Osteocyte (in vitro differentiated cells): ENCODE data around the gene TLCD2. TPM values are rescaled to one million over a fixed set of nuclear protein-coding genes. Genes with fewer than 3 reads are reported as not detected.
"Not testable (repeated sequence)": the region's sequence is repeated elsewhere in the genome, so short reads cannot be mapped to it uniquely, and the experiment has no call there.

Experiments used
- DNase-seq: peaks from one replicate; pipeline ENCODE4 v3.0.0; 2021; ENCODE audit warnings: mixed read lengths; ENCODE audit not compliant: unreplicated experiment; ENCODE audit errors: extremely low spot score
- H3K27ac Mint-ChIP-seq: one replicate; pipeline ENCODE4 v1.8.0; 2021; ENCODE audit warnings: mild to moderate bottlenecking, mixed read lengths; ENCODE audit not compliant: unreplicated experiment
- H3K27me3 Mint-ChIP-seq: one replicate; pipeline ENCODE4 v1.8.0; 2021; ENCODE audit warnings: mixed read lengths; ENCODE audit not compliant: unreplicated experiment
- H3K36me3 Mint-ChIP-seq: one replicate; pipeline ENCODE4 v1.8.0; 2021; ENCODE audit warnings: mixed read lengths; ENCODE audit not compliant: unreplicated experiment
- H3K4me1 Mint-ChIP-seq: one replicate; pipeline ENCODE4 v1.8.0; 2021; ENCODE audit warnings: mixed read lengths; ENCODE audit not compliant: unreplicated experiment
- H3K4me3 Mint-ChIP-seq: one replicate; pipeline ENCODE4 v1.8.0; 2021; ENCODE audit warnings: mild to moderate bottlenecking, moderate library complexity, mixed read lengths; ENCODE audit not compliant: unreplicated experiment
- H3K9me3 Mint-ChIP-seq: one replicate; pipeline ENCODE4 v1.8.0; 2021; ENCODE audit warnings: mixed read lengths; ENCODE audit not compliant: unreplicated experiment
- CTCF ChIP-seq: fragments of 200-600 bp; sonication (generic); IDR thresholded peaks from 2 replicates; pipeline ENCODE4 v1.5.0; 2021; ENCODE audit warnings: antibody characterized with exemption, mild to moderate bottlenecking, moderate library complexity
- total RNA-seq: library from RNA; stranded (reverse); gene quantifications from 2 replicates; pipeline ENCODE4 v1.2.1, GENCODE V29; 2021

Gene TLCD2
- total RNA-seq, 1 donor from 2014 or later = 4.2 TPM

GRCh38 chr17:1726626-1727257 lies 16.6 kb upstream of the TLCD2 start:
- H3K4me1 Mint-ChIP-seq = peaks cover 29% of the 10 kb centered on the region
- no peak overlapping the region for H3K4me3 Mint-ChIP-seq
- H3K27me3 Mint-ChIP-seq = no peaks in the 10 kb centered on the region
- H3K36me3 Mint-ChIP-seq = peaks cover 5% of the 10 kb centered on the region
- TF ChIP-seq CTCF = no peak
- no peak for DNase-seq
- H3K27ac Mint-ChIP-seq = no peak overlapping the region
- H3K9me3 Mint-ChIP-seq = no peaks in the 10 kb centered on the region

- peak; percentile 84 for DNase-seq
- H3K4me3 Mint-ChIP-seq = peak overlapping the region; percentile 67
- no peaks in the 10 kb centered on the region for H3K9me3 Mint-ChIP-seq
- no peak for TF ChIP-seq CTCF
- no peak overlapping the region for H3K27ac Mint-ChIP-seq
- peaks cover 31% of the 10 kb centered on the region for H3K4me1 Mint-ChIP-seq
- H3K27me3 Mint-ChIP-seq = no peaks in the 10 kb centered on the region
- H3K36me3 Mint-ChIP-seq = peaks cover 5% of the 10 kb centered on the region
These were observed 15.7 kb upstream of the TLCD2 start for GRCh38 chr17:1725642-1726511.

- Mint-ChIP-seq H3K4me3 (peak overlapping the region; percentile 67), H3K4me1 (peaks cover 39% of the 10 kb centered on the region), H3K9me3 (no peaks in the 10 kb centered on the region), H3K36me3 (peaks cover 5% of the 10 kb centered on the region), H3K27me3 (no peaks in the 10 kb centered on the region), H3K27ac (no peak overlapping the region)
- DNase-seq = peak; percentile 83
- TF ChIP-seq CTCF = no peak
These were observed 14.9 kb upstream of the TLCD2 start for GRCh38 chr17:1724869-1725641.

- peak within 1 kb of the TSS; percentile 70 for H3K4me3 Mint-ChIP-seq
- H3K36me3 Mint-ChIP-seq = peaks cover 5% of the 10 kb centered on the region
- TF ChIP-seq CTCF = no peak
- H3K4me1 Mint-ChIP-seq = peaks cover 34% of the 10 kb centered on the region
- H3K27ac Mint-ChIP-seq = peak within 1 kb of the TSS; percentile 71
- H3K27me3 Mint-ChIP-seq = no peaks in the 10 kb centered on the region
- DNase-seq = peak; percentile 95
- no peaks in the 10 kb centered on the region for H3K9me3 Mint-ChIP-seq
These were observed 14.2 kb upstream of the TLCD2 start, which contains the start of gene WDR81 for GRCh38 chr17:1724351-1724868. Gene WDR81 (plus strand): TSS chr17:1724704. CDS start chr17:1724960, 256 bp downstream.

- peaks cover 44% of the 10 kb centered on the region for H3K4me1 Mint-ChIP-seq
- not testable (repeated sequence) for H3K27ac Mint-ChIP-seq, H3K9me3 Mint-ChIP-seq, H3K4me3 Mint-ChIP-seq, H3K36me3 Mint-ChIP-seq, DNase-seq, H3K27me3 Mint-ChIP-seq
These were observed 11.8 kb upstream of the TLCD2 start for GRCh38 chr17:1722022-1722421.
